Germinal center (tissue), 1 donor: ENCODE results near the gene MSRB2.
"Not testable (repeated sequence)": the region's sequence is repeated elsewhere in the genome, so short reads cannot be mapped to it uniquely, and the experiment has no call there.

Source experiments
- DNase-seq: peaks from one replicate; pipeline ENCODE4 v3.0.0; 2012; ENCODE audit warnings: mixed read lengths, low spot score

Gene MSRB2

GRCh38 chr10:23070092-23070912, 25.1 kb upstream of the MSRB2 start:
- DNase-seq: not testable (repeated sequence)

GRCh38 chr10:23070913-23071218, 24.5 kb upstream of the MSRB2 start:
- DNase-seq: no peak

GRCh38 chr10:23072593-23072992, 22.8 kb upstream of the MSRB2 start:
- DNase-seq: not testable (repeated sequence)

GRCh38 chr10:23073527-23073926, 21.9 kb upstream of the MSRB2 start:
- DNase-seq: no peak

GRCh38 chr10:23075672-23076071, 19.7 kb upstream of the MSRB2 start:
- DNase-seq: no peak

GRCh38 chr10:23078114-23078513, 17.3 kb upstream of the MSRB2 start:
- no peak for DNase-seq

- DNase-seq: no peak
These were observed 15.7 kb upstream of the MSRB2 start for GRCh38 chr10:23079700-23080099.

GRCh38 chr10:23080262-23080661, 15.1 kb upstream of the MSRB2 start:
- no peak for DNase-seq

GRCh38 chr10:23081221-23081750, 14.1 kb upstream of the MSRB2 start:
- DNase-seq: no peak

- no peak for DNase-seq
These were observed 13.5 kb upstream of the MSRB2 start for GRCh38 chr10:23081891-23082290.

GRCh38 chr10:23088609-23089008, 6.8 kb upstream of the MSRB2 start:
- no peak for DNase-seq

GRCh38 chr10:23094786-23095403, 484 bp upstream of the MSRB2 start:
- no peak for DNase-seq

GRCh38 chr10:23095966-23096801, 805 bp downstream of the MSRB2 start:
- peak; percentile 48 for DNase-seq

GRCh38 chr10:23096802-23097549, 1.6 kb downstream of the MSRB2 start:
- DNase-seq: no peak

GRCh38 chr10:23099079-23099478, 3.7 kb downstream of the MSRB2 start:
- no peak for DNase-seq

- DNase-seq: no peak
These were observed 4.4 kb downstream of the MSRB2 start for GRCh38 chr10:23099816-23100215.

GRCh38 chr10:23100331-23101030, 5.1 kb downstream of the MSRB2 start:
- DNase-seq: no peak

- no peak for DNase-seq
These were observed 11.1 kb downstream of the MSRB2 start for GRCh38 chr10:23106331-23107072.

GRCh38 chr10:23110722-23111516, 15.5 kb downstream of the MSRB2 start:
- DNase-seq: no peak
